NT2/D1 (cell line): ENCODE data around the gene SCAMP2.

Experiments used
- DNase-seq: peaks from one replicate; pipeline ENCODE4 v3.0.0-alpha.2; 2011; ENCODE audit warnings: low read depth, low spot score
- H3K27me3 ChIP-seq: 2 replicates; pipeline ENCODE4 v1.6.0; 2011; ENCODE audit warnings: mild to moderate bottlenecking; ENCODE audit not compliant: insufficient read length, insufficient read depth
- H3K36me3 ChIP-seq: 2 replicates; pipeline ENCODE4 v1.6.1; 2011; ENCODE audit warnings: mild to moderate bottlenecking, low read length, mixed read lengths; ENCODE audit not compliant: insufficient read depth, insufficient read length
- H3K4me1 ChIP-seq: 2 replicates; pipeline ENCODE4 v1.5.1; 2011; ENCODE audit not compliant: insufficient read depth, insufficient read length
- H3K4me3 ChIP-seq: 2 replicates; pipeline ENCODE4 v1.5.1; 2011; ENCODE audit warnings: low read depth; ENCODE audit not compliant: insufficient read length
- H3K9ac ChIP-seq: 2 replicates; pipeline ENCODE4 v1.6.0; 2011; ENCODE audit warnings: low read depth; ENCODE audit not compliant: insufficient read length
- H3K9me3 ChIP-seq: 2 replicates; pipeline ENCODE4 v1.5.1; 2011; ENCODE audit warnings: mild to moderate bottlenecking, low read length; ENCODE audit not compliant: insufficient read depth
- SUZ12 ChIP-seq: IDR thresholded peaks from 2 replicates; pipeline ENCODE4 v1.6.1; 2011; ENCODE audit not compliant: insufficient read length, insufficient read depth; ENCODE audit errors: extremely low read depth
- YY1 ChIP-seq: IDR thresholded peaks from 2 replicates; pipeline ENCODE4 v1.6.1; 2011; ENCODE audit not compliant: insufficient read length, insufficient read depth
- ZNF274 ChIP-seq: IDR thresholded peaks from 2 replicates; pipeline ENCODE4 v1.6.1; 2011; ENCODE audit warnings: mild to moderate bottlenecking, low read depth, low read length

SCAMP2 gene

GRCh38 chr15:74845208-74845568 is 28.0 kb downstream of the SCAMP2 start:
- Histone ChIP-seq H3K9me3 (no peaks in the 10 kb centered on the region), H3K27me3 (no peaks in the 10 kb centered on the region), H3K36me3 (peaks cover 57% of the 10 kb centered on the region), H3K4me3 (no peak overlapping the region), H3K9ac (no peak overlapping the region), H3K4me1 (peaks cover 24% of the 10 kb centered on the region)
- TF ChIP-seq SUZ12 (no peak), YY1 (no peak), ZNF274 (no peak)
- DNase-seq: no peak

- Histone ChIP-seq H3K4me3 (no peak overlapping the region), H3K36me3 (peaks cover 55% of the 10 kb centered on the region), H3K9ac (peak overlapping the region; percentile 91), H3K4me1 (peaks cover 30% of the 10 kb centered on the region), H3K27me3 (no peaks in the 10 kb centered on the region), H3K9me3 (no peaks in the 10 kb centered on the region)
- DNase-seq: no peak
- TF ChIP-seq SUZ12 (no peak), ZNF274 (no peak), YY1 (no peak)
Measured at GRCh38 chr15:74844319-74845207, 28.6 kb downstream of the SCAMP2 start.

- Histone ChIP-seq H3K36me3 (peaks cover 56% of the 10 kb centered on the region), H3K9me3 (no peaks in the 10 kb centered on the region), H3K27me3 (no peaks in the 10 kb centered on the region), H3K4me1 (peaks cover 30% of the 10 kb centered on the region), H3K4me3 (peak overlapping the region; percentile 92), H3K9ac (peak overlapping the region; percentile 91)
- no peak for TF ChIP-seq SUZ12
- no peak for TF ChIP-seq ZNF274
- no peak for TF ChIP-seq YY1
- DNase-seq: no peak
Measured at GRCh38 chr15:74843891-74844299, 29.3 kb downstream of the SCAMP2 start.

GRCh38 chr15:74843445-74843828 is 29.7 kb downstream of the SCAMP2 start:
- Histone ChIP-seq H3K4me1 (peaks cover 30% of the 10 kb centered on the region), H3K36me3 (peaks cover 58% of the 10 kb centered on the region), H3K9ac (peak overlapping the region; percentile 91), H3K9me3 (no peaks in the 10 kb centered on the region), H3K4me3 (peak overlapping the region; percentile 92), H3K27me3 (no peaks in the 10 kb centered on the region)
- DNase-seq: no peak
- TF ChIP-seq SUZ12 (no peak), YY1 (no peak), ZNF274 (no peak)

GRCh38 chr15:74842581-74843444 is 30.4 kb downstream of the SCAMP2 start, which contains the start of gene ULK3:
Gene ULK3, minus strand, starts transcription at chr15:74843156. Its CDS starts 51 bp downstream, at chr15:74843105.
- Histone ChIP-seq H3K27me3 (no peaks in the 10 kb centered on the region), H3K9me3 (no peaks in the 10 kb centered on the region), H3K36me3 (peaks cover 57% of the 10 kb centered on the region), H3K4me3 (peak within 1 kb of the TSS; percentile 92), H3K9ac (peak within 1 kb of the TSS; percentile 94), H3K4me1 (peaks cover 30% of the 10 kb centered on the region)
- DNase-seq: peak; percentile 88
- TF ChIP-seq ZNF274: no peak
- TF ChIP-seq SUZ12: no peak
- TF ChIP-seq YY1: no peak

GRCh38 chr15:74841891-74842373 is 31.2 kb downstream of the SCAMP2 start:
- H3K4me3 ChIP-seq: peak overlapping the region; percentile 92
- peak overlapping the region; percentile 94 for H3K9ac ChIP-seq
- no peaks in the 10 kb centered on the region for H3K9me3 ChIP-seq
- H3K4me1 ChIP-seq: peaks cover 34% of the 10 kb centered on the region
- peaks cover 52% of the 10 kb centered on the region for H3K36me3 ChIP-seq
- no peak for TF ChIP-seq SUZ12
- TF ChIP-seq ZNF274: no peak
- no peak for DNase-seq
- no peaks in the 10 kb centered on the region for H3K27me3 ChIP-seq
